HL-60/S4 treated with phorbol 12-myristate 13-acetate at 8.2 ng/mL for 4 days and 3 days (cell line): ENCODE measurements around the gene TEDC1.

Source experiments
- in situ Hi-C: fragments of 300-500 bp; cut with MboI; formaldehyde crosslinking; loops from 2 replicates; pipeline ENCODE4 v1.15.0; 2022; ENCODE audit warnings: low sequenced_read_pairs

Gene TEDC1

GRCh38 chr14:105493921-105494605 lies 3.0 kb downstream of the TEDC1 start:
- in situ Hi-C loops, result no loop called here

- in situ Hi-C loops, result no loop called here
Measured at GRCh38 chr14:105494606-105494929, 3.5 kb downstream of the TEDC1 start.

- in situ Hi-C loops, result no loop called here
Measured at GRCh38 chr14:105495101-105495989, 4.3 kb downstream of the TEDC1 start.

GRCh38 chr14:105495990-105496830 lies 5.2 kb downstream of the TEDC1 start:
- in situ Hi-C loops, result no loop called here

- in situ Hi-C loops, result no loop called here
Measured at GRCh38 chr14:105496831-105497591, 6.0 kb downstream of the TEDC1 start.

GRCh38 chr14:105497671-105498429 lies 6.8 kb downstream of the TEDC1 start:
- in situ Hi-C loops, result no loop called here

GRCh38 chr14:105498430-105499255 lies 7.6 kb downstream of the TEDC1 start:
- in situ Hi-C loops, result no loop called here

- in situ Hi-C loops, result no loop called here
Measured at GRCh38 chr14:105499256-105500035, 8.4 kb downstream of the TEDC1 start.

- in situ Hi-C loops, result no loop called here
Measured at GRCh38 chr14:105500036-105500725, 9.1 kb downstream of the TEDC1 start.

- in situ Hi-C loops, result no loop called here
Measured at GRCh38 chr14:105500726-105501101, 9.7 kb downstream of the TEDC1 start.

GRCh38 chr14:105501504-105502291 lies 10.7 kb downstream of the TEDC1 start:
- in situ Hi-C loops, result no loop called here

GRCh38 chr14:105502446-105503295 lies 11.6 kb downstream of the TEDC1 start:
- in situ Hi-C loops, result no loop called here

GRCh38 chr14:105503296-105503640 lies 12.2 kb downstream of the TEDC1 start:
- in situ Hi-C loops, result no loop called here

- in situ Hi-C loops, result no loop called here
Measured at GRCh38 chr14:105503935-105504692, 13.1 kb downstream of the TEDC1 start.

- in situ Hi-C loops, result no loop called here
Measured at GRCh38 chr14:105505101-105505500, 14.1 kb downstream of the TEDC1 start.
